ENCODE data around the gene NFIA.

GRCh38 chr1:61047061-61047460 lies 35.3 kb upstream of the NFIA start:
- TF ChIP-seq POLR2A (IDR thresholded peaks at IDR 0.05) (no peak), CTCF (IDR thresholded peaks at IDR 0.05) (no peak)

Measured in esophagus squamous epithelium (tissue), 4 donors.